Activated naive CD4-positive, alpha-beta T cell treated with anti-CD3 and anti-CD28 coated beads, Interleukin-2, amount 10 ng/mL, durations not matched to agents 7 days and 5 days (primary cell): ENCODE data around the gene SOSTDC1.

Experiments used
- CTCF ChIA-PET: fragments of 350-600 bp; sonication (Branson Sonifier 250); formaldehyde crosslinking; loops from one replicate; lab custom pipeline; 2021; ENCODE audit warnings: antibody characterized with exemption; lab: Charles Lee
- DNase-seq: peaks from one replicate; pipeline ENCODE4 v3.0.0-alpha.2; 2020
- H3K27ac Mint-ChIP-seq: one replicate; pipeline ENCODE4 v1.8.0; 2021; ENCODE audit warnings: mild to moderate bottlenecking, moderate library complexity, mixed read lengths
- H3K27me3 Mint-ChIP-seq: one replicate; pipeline ENCODE4 v1.8.0; 2021; ENCODE audit warnings: mild to moderate bottlenecking, mixed read lengths
- H3K36me3 Mint-ChIP-seq: one replicate; pipeline ENCODE4 v1.8.0; 2021; ENCODE audit warnings: mixed read lengths
- H3K4me1 Mint-ChIP-seq: one replicate; pipeline ENCODE4 v1.8.0; 2021; ENCODE audit warnings: mixed read lengths
- H3K4me3 Mint-ChIP-seq: one replicate; pipeline ENCODE4 v1.8.0; 2021; ENCODE audit warnings: mild to moderate bottlenecking, moderate library complexity, mixed read lengths
- H3K9me3 Mint-ChIP-seq: one replicate; pipeline ENCODE4 v1.8.0; 2021; ENCODE audit warnings: mixed read lengths

Gene SOSTDC1

DNA sequence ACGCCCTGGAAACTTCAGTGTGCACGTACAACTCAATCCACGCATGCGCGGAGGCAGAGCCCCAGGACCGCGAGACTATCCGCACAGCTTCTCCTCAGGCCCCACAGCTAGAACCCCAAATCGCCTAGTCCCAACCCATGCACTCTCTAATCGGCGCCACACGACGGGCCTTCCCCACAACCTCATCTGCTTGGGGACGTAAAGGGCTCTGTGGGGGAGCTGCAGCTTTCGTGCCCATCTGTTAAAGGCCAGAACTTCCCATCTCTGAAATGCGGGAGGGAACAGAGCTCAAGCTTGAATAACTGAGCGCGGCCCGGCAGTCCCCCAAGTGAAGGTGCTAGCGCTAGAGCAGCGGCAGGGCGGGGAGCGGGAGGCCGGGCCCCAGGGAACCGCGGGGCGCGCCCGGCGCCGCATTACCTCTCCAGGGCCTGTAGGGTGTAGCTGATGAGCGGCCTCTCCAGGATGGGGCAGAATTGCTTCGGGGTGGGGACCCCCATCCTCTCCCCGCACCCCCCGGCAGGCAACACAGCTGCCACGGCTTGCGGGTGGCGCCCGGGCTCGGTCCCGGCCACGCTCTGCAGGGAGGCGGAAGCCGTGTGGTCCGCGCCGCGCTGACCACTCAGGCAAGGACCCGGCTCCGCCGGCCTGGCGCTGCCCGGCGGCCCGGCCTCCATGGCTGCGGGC, 44.7 kb downstream of the SOSTDC1 start:
- peaks cover 31% of the 10 kb centered on the region for H3K4me1 Mint-ChIP-seq
- CTCF ChIA-PET, result interaction anchor here (1.0 to 2.4 kb wide), 5 partner anchors 11 to 274 kb away, joined by 3 to 12 read pairs (median 4); no protein-coding TSS in a partner anchor
- no peaks in the 10 kb centered on the region for H3K27me3 Mint-ChIP-seq
- peak; percentile 91 for DNase-seq
- H3K27ac Mint-ChIP-seq, result peak overlapping the region; percentile 95
- peaks cover 7% of the 10 kb centered on the region for H3K9me3 Mint-ChIP-seq
- H3K4me3 Mint-ChIP-seq, result peak overlapping the region; percentile 79
- H3K36me3 Mint-ChIP-seq, result peaks cover 2% of the 10 kb centered on the region

- H3K27ac Mint-ChIP-seq, result peak overlapping the region; percentile 95
These were observed 45.2 kb downstream of the SOSTDC1 start for GRCh38 chr7:16420329-16420648.

GRCh38 chr7:16419859-16420258, 45.7 kb downstream of the SOSTDC1 start:
- Mint-ChIP-seq H3K27me3 (no peaks in the 10 kb centered on the region), H3K36me3 (peaks cover 2% of the 10 kb centered on the region), H3K4me3 (peak overlapping the region; percentile 79), H3K9me3 (peaks cover 7% of the 10 kb centered on the region), H3K27ac (peak overlapping the region; percentile 95), H3K4me1 (peaks cover 31% of the 10 kb centered on the region)
- DNase-seq, result no peak
- CTCF ChIA-PET, result interaction anchor here (1.0 to 2.4 kb wide), 3 partner anchors 16 to 275 kb away, joined by 3 to 12 read pairs (median 4); no protein-coding TSS in a partner anchor

More at GRCh38 chr7:16420329-16420648, 45.2 kb downstream of the SOSTDC1 start:
- Mint-ChIP-seq H3K4me1 (peaks cover 31% of the 10 kb centered on the region), H3K27me3 (no peaks in the 10 kb centered on the region), H3K36me3 (peaks cover 2% of the 10 kb centered on the region), H3K9me3 (peaks cover 7% of the 10 kb centered on the region), H3K4me3 (peak overlapping the region; percentile 79)
- DNase-seq, result no peak
- CTCF ChIA-PET, result interaction anchor here (1.0 to 2.4 kb wide), 5 partner anchors 11 to 275 kb away, joined by 3 to 12 read pairs (median 4); no protein-coding TSS in a partner anchor

DNA sequence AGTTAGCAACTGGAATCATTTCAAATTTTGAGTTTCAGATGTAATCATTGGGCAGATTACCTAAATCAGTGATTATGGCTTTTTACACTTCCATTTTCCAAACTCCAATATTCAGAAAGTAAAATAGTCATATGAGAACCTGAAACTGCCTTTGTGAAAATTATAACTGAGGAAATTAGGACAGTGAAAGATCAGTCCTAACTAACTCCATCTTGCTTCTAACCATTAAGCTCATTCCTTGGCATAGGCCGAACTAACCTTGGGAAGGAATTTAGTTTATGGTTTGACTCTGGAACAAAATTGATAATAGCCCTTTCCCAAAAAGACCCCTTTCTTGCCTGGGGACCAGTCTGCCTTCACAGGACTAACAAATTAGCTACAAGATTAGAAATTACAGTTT, 46.4 kb downstream of the SOSTDC1 start:
- Mint-ChIP-seq H3K9me3 (peaks cover 7% of the 10 kb centered on the region), H3K27me3 (no peaks in the 10 kb centered on the region), H3K36me3 (peaks cover 2% of the 10 kb centered on the region), H3K4me3 (no peak overlapping the region), H3K27ac (no peak overlapping the region), H3K4me1 (peaks cover 31% of the 10 kb centered on the region)
- CTCF ChIA-PET, result interaction anchor here (0.8 kb wide), 1 partner anchor 12 kb away, joined by 3 read pairs; no protein-coding TSS in a partner anchor
- DNase-seq, result no peak

DNA sequence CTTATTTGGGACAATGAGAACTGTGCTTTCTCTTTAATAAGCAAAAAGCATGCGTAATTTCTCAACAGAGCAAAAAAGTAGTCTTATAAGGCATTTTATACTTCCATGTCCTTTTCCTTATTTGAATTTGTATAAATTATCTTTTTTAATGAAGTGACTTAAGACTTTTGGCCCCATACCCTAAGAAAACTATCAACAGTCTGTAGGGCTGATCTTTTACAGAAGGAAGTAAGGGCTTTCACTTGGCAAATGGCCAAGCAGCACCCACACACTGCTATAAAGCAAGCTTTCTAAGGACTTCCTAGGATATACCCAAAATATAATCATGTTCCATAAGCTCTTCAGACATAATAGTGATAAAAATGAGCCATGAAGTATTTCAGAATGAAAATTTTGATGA, 47.6 kb downstream of the SOSTDC1 start:
- Mint-ChIP-seq H3K9me3 (peaks cover 7% of the 10 kb centered on the region), H3K36me3 (peaks cover 1% of the 10 kb centered on the region), H3K4me3 (no peak overlapping the region), H3K27me3 (no peaks in the 10 kb centered on the region), H3K4me1 (peaks cover 31% of the 10 kb centered on the region), H3K27ac (no peak overlapping the region)
- CTCF ChIA-PET, result no interaction called here
- no peak for DNase-seq

DNA sequence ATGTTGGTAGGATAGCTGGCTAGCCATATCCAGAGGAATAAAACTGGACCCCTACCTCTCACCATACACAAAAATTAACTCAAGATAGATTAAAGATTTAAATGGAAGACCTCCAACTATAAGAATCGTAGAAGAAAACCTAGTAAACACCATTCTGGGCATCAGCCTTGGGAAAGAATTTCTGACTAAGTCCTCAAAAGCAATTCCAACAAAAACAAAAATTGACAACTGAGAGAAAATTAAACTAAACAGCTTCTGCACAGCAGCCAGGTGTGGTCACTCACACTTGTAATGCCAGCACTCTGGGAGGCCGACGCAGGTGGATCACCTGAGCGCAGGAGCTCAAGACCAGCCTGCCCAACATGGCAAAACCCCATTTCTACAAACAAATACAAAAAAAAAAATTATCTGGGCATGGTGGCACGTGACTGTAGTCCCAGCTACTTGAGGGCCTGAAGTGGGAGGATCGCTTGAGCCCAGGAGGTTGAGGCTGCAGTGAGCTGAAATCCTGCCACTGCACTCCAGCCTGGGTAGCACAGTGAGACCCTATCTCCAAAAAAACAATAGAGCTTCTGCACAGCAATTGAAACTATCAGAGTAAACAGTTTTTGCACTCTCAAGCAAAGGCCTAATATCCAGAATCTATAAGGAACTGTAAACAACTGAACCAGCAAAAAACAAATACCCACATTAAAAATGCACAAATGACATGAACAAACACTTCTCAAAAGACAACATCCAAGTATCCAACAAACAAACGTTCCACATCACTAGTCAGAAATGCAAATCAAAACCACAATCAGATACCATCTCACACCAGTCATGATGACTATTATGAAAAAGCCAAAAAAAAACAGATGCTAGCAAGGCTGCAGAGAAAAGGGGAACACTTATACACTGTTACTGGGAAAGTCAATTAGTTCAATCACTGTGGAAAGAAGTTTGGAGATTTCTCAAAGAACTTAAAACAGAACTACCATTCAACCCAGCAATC, 49.0 kb downstream of the SOSTDC1 start:
- Mint-ChIP-seq H3K4me1 (peaks cover 23% of the 10 kb centered on the region), H3K27me3 (no peaks in the 10 kb centered on the region), H3K36me3 (peaks cover 1% of the 10 kb centered on the region), H3K9me3 (peaks cover 7% of the 10 kb centered on the region), H3K4me3 (no peak overlapping the region), H3K27ac (no peak overlapping the region)
- CTCF ChIA-PET, result interaction anchor here (0.6 kb wide), 1 partner anchor 21 kb away, joined by 3 read pairs; no protein-coding TSS in a partner anchor
- no peak for DNase-seq

GRCh38 chr7:16412274-16413254, 53.0 kb downstream of the SOSTDC1 start:
- Mint-ChIP-seq H3K9me3 (no peaks in the 10 kb centered on the region), H3K36me3 (no peaks in the 10 kb centered on the region), H3K27ac (no peak overlapping the region), H3K4me1 (no peaks in the 10 kb centered on the region), H3K27me3 (peaks cover 5% of the 10 kb centered on the region), H3K4me3 (no peak overlapping the region)
- no peak for DNase-seq
- CTCF ChIA-PET, result interaction anchor here (1.3 kb wide), 1 partner anchor 152 kb away, joined by 3 read pairs; no protein-coding TSS in a partner anchor
